Measurements from ENCODE around the gene VIPR2. TPM values are rescaled to one million over a fixed set of nuclear protein-coding genes. Genes with fewer than 3 reads are reported as not detected.
A peak's percentile ranks its signal among the peaks of the same experiment; 100 is the strongest.

VIPR2 gene
- total RNA-seq, 1 donor from 2014 or later = 4.5 TPM

DNA sequence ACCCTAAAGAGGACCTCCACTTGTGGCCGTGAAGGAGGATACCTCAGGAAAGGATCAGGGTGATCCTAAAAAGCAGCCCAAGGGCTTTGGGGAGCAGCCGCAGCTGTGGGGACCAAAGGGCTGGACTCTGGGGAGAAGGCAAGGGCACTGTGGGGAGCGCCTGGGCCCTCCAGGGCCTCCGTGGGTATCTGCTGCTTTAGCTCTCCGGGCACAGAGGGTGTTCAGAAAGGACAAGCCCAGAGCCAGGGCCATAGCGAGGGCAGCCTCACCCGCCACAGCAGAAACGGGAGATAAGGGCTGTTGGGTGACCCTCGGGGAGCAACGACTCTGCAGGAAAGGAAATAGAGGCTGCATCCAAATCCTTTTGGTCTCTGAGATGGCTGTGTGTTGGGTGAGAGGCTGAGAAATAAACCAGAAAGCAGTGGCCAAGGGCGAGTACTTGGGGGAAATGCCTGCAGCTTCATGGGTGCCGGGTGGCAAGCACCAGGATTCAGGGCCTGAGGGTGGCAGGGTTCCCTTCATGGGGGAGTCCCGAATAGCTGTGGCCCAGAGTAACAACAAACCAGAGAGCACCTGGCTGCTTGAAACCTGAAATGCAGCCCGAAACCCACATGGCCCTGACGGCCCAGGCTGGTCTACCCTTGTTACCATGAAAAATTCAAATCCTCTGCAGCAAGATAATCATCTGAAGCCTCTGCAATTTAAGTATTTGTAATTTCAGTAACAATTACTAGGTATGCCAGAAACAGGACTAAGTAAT lies 95.2 kb downstream of the VIPR2 start:
- H3K4me1 ChIP-seq = no peaks in the 10 kb centered on the region
- H3K27ac ChIP-seq = no peak overlapping the region
- intact Hi-C loops (cut with DNase I) = no loop called here
- H3K4me3 ChIP-seq = no peak overlapping the region
- H3K27me3 ChIP-seq = no peaks in the 10 kb centered on the region
- DNase-seq (peak; percentile 26), ATAC-seq (no peak)
- no peaks in the 10 kb centered on the region for H3K9me3 ChIP-seq
- TF ChIP-seq, protein P1, sequence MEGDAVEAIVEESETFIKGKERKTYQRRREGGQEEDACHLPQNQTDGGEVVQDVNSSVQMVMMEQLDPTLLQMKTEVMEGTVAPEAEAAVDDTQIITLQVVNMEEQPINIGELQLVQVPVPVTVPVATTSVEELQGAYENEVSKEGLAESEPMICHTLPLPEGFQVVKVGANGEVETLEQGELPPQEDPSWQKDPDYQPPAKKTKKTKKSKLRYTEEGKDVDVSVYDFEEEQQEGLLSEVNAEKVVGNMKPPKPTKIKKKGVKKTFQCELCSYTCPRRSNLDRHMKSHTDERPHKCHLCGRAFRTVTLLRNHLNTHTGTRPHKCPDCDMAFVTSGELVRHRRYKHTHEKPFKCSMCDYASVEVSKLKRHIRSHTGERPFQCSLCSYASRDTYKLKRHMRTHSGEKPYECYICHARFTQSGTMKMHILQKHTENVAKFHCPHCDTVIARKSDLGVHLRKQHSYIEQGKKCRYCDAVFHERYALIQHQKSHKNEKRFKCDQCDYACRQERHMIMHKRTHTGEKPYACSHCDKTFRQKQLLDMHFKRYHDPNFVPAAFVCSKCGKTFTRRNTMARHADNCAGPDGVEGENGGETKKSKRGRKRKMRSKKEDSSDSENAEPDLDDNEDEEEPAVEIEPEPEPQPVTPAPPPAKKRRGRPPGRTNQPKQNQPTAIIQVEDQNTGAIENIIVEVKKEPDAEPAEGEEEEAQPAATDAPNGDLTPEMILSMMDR (IDR thresholded peaks at IDR 0.05) = no peak
- H3K36me3 ChIP-seq = no peaks in the 10 kb centered on the region

DNA sequence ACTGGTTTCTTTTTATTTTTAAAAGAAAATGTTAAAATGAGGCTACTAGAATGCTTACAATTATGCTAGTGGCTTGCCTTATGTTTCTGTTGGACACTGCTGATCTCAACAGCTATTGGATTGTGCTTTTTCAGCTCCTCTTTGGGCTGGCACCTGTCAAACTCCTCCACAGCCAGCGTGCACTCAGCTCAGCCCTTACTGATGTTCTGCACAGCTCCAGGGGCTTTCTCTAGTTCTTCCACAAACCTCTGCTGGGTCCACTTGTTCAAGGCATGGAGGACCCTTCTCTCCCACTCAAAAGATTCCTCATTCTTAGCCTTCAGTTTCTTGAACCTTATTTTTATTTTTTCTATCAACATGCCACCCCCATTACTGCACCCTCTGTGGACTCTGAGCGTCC lies 96.0 kb downstream of the VIPR2 start:
- H3K4me1 ChIP-seq = no peaks in the 10 kb centered on the region
- ATAC-seq = no peak
- H3K4me3 ChIP-seq = no peak overlapping the region
- DNase-seq = no peak
- no peaks in the 10 kb centered on the region for H3K27me3 ChIP-seq
- TF ChIP-seq, protein P1 (IDR thresholded peaks at IDR 0.05) = no peak
- intact Hi-C loops (cut with DNase I) = no loop called here
- H3K9me3 ChIP-seq = no peaks in the 10 kb centered on the region
- no peak overlapping the region for H3K27ac ChIP-seq
- no peaks in the 10 kb centered on the region for H3K36me3 ChIP-seq

DNA sequence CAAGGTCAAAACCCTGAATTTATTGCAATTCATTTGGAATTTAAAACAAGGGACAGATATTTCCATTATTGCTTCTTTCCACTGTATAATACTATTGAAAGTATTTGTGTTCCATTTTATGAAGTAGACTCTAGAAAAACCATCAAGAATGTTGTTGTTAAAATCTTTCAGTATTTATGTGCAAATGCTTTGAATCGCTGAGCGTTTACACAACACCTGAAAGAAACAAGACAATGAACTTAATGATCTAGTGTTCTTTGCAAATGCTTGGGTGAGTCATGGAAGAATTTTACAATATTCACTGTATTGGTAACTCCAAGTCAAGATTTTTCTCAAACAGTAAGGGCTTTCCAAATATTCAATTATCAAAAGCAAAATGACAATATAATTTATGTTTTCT lies 97.1 kb downstream of the VIPR2 start:
- TF ChIP-seq, protein P1 (IDR thresholded peaks at IDR 0.05) = no peak
- Histone ChIP-seq H3K4me1 (no peaks in the 10 kb centered on the region), H3K36me3 (no peaks in the 10 kb centered on the region), H3K9me3 (no peaks in the 10 kb centered on the region), H3K27ac (no peak overlapping the region), H3K27me3 (no peaks in the 10 kb centered on the region), H3K4me3 (no peak overlapping the region)
- no peak for ATAC-seq
- DNase-seq = no peak
- intact Hi-C loops (cut with DNase I) = no loop called here

DNA sequence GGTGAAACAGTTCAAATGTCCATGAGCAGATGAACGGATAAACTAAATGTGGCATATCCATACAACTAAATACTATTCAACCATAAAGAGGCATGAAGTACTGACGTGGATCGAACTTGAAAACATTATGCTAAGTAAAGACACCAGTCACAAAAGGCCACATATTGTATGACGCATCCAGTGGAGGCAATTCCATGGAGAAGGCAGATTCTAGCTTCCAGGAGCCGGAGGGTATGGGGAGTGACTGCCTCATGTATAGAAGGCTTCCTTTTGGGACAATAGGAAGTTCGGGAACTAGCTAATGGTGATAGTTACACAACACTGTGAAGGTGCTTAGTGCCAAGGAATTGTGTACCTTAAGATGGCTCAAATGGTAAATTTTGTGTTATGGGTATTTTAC lies 98.4 kb downstream of the VIPR2 start:
- DNase-seq (no peak), ATAC-seq (no peak)
- Histone ChIP-seq H3K4me1 (no peaks in the 10 kb centered on the region), H3K36me3 (no peaks in the 10 kb centered on the region), H3K27ac (no peak overlapping the region), H3K4me3 (no peak overlapping the region), H3K9me3 (no peaks in the 10 kb centered on the region), H3K27me3 (no peaks in the 10 kb centered on the region)
- TF ChIP-seq, protein P1 (IDR thresholded peaks at IDR 0.05) = no peak
- intact Hi-C loops (cut with DNase I) = no loop called here

DNA sequence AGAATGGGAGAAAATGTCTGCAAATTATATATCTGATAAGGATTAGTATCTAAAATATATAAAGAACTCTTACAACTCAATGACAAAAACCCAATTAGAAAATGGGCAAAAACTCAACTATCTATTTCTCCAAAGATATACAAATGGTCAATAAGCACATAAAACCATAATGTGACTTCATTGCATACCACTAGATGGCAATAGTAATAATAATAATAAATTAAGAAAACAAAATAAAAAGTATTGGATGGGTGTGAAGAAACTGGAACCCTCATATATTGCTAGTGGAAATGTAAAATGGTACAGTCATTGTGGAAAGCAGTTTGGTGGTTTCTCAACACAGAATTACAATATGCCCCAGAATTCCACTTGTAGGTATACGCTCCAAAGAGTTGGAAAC lies 98.8 kb downstream of the VIPR2 start:
- Histone ChIP-seq H3K36me3 (no peaks in the 10 kb centered on the region), H3K4me3 (no peak overlapping the region), H3K4me1 (no peaks in the 10 kb centered on the region), H3K9me3 (no peaks in the 10 kb centered on the region), H3K27ac (no peak overlapping the region), H3K27me3 (no peaks in the 10 kb centered on the region)
- ATAC-seq = no peak
- TF ChIP-seq, protein P1 (IDR thresholded peaks at IDR 0.05) = no peak
- intact Hi-C loops (cut with DNase I) = no loop called here
- DNase-seq = no peak

Measured in upper lobe of right lung (tissue), 1 donor.